GM04503 (cell line): ENCODE data around the gene SLC39A11.

Experiments used
- DNase-seq: peaks from one replicate; pipeline ENCODE4 v3.0.0-alpha.2; 2012; ENCODE audit warnings: low read depth

The SLC39A11 gene

GRCh38 chr17:72870367-72870985, 222.0 kb downstream of the SLC39A11 start:
- no peak for DNase-seq

DNA sequence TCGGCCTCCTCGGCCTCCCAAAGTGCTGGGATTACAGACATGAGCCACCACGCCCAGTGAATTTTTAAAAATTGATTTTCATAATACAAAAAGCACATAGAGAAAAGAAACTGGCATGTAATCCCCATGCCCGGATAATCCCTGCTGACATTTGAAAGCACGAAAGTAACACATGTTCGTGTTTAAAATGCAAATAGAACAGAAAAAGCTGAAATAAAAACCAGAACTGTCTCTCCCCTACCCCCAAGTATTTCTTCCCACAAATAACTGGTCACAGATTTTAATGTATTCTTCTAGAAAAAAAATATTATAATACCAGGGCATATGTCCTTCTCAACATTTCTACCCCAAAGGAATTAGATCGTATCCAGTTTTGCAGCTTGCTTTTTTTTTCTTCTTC, 222.9 kb downstream of the SLC39A11 start:
- no peak for DNase-seq

- DNase-seq: no peak
Measured at GRCh38 chr17:72865954-72866353, 226.5 kb downstream of the SLC39A11 start.

DNA sequence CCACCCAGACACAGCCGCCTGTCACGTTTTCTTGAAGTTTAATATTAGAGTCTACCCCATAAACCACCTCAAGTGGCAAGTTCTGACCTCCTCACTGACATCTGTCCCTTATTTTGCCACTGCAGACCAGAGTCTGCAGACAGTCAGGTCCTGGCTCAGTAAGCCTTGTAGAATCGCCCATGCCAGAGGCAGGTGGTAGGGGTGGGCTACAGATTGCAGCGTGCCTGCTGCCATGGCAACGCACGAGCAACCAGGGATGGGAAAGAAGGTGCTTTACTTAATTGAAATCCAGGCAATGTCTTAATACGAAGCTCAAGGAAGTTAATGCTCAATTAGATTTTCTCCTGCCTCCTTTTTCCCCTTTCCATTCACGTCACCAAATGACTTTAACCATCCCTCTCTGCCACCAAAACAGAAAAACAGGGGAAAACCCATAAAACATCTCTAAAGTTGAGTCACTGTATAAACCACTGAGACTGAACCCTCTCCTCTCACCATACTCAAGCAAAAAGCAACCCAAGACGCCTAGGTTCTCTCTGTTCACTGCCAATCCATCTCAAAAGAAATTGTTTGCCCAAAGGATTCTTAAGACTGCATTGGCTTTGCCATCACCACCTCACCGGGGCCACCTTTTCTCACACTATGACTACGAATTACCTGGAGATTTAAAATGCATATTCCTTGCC, 228.8 kb downstream of the SLC39A11 start:
- DNase-seq: no peak

DNA sequence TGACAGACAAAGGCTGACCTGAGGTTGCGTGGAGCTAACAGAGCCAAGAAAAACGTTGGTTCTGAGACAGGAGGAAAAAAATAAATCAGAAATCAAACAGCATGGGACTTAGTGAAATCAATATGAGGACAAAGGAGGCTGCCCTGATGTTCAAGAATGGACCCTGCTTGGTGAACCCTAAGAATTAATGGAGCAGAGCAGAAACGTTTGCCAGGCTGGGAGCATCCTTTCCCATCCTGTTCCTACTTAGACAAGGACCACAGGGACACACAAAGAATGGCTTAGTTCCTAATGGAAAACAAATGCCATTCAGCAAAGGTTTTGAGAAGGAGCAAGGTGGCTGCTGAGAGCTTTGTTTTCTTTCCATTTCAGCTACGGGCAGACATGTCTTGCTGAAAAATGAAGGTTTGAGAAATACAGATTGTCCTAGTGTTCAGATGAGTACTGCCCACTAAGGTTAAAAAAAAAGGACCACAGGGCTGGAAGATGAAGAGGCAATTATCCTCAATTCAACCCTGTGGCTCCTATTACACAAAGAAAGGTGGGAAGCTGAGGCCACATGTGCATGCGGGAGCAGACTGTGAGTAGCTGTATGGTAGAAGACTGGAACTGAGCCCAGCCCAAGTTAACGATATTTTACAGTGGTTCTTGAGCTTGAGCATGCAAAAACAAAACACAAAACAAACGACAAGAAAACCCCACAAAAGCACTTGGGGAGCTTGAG, 230.1 kb downstream of the SLC39A11 start:
- no peak for DNase-seq

DNA sequence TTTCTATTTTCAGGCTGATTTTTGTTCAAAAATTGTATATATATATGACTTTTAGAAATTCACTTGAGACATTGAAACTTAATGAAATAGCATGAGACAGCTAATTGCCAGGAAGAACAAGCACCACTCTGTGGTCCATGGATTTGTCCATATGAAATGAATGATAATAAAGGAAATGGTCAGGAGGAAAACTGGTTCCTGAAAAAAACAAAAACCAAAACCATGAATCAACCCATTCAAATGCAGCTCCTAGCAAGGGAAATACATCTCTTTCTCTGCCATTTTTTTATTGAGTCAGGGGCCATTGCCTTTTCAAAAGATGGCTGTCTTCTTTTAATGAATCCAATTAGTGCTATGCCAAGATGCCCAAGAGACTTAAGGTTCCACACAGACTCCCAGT, 230.7 kb downstream of the SLC39A11 start:
- no peak for DNase-seq

- no peak for DNase-seq
Measured at GRCh38 chr17:72860778-72861177, 231.7 kb downstream of the SLC39A11 start.

DNA sequence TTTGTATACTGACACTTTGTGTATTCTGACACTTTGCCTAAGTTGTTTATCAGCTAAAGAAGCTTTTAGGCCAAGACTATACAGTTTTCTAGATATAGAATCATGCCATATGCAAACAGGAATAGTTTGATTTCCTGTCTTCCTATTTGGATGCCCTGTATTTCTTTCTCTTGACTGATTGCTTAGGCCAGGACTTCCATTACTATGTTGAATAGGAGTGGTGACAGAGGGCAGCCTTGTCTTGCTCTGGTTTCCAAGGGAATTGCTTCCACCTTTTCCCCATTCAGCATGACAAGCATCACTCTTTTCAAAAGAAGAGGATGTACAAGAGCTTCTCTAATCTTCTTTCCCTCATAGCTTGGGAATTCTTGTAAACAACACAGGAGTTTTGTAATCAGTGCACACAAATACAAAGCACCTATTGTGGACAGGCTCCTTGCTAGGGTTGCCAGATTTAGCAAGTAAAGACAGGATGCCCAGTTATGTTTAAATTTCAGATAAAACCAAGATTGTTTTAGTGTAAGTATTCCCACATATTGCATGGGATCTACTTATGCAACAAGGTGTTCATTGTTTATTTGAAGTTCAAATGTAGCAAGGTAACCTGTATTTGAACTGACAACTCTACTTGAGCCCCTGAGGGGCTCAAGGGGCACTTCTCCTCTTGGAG, 233.5 kb downstream of the SLC39A11 start:
- no peak for DNase-seq

DNA sequence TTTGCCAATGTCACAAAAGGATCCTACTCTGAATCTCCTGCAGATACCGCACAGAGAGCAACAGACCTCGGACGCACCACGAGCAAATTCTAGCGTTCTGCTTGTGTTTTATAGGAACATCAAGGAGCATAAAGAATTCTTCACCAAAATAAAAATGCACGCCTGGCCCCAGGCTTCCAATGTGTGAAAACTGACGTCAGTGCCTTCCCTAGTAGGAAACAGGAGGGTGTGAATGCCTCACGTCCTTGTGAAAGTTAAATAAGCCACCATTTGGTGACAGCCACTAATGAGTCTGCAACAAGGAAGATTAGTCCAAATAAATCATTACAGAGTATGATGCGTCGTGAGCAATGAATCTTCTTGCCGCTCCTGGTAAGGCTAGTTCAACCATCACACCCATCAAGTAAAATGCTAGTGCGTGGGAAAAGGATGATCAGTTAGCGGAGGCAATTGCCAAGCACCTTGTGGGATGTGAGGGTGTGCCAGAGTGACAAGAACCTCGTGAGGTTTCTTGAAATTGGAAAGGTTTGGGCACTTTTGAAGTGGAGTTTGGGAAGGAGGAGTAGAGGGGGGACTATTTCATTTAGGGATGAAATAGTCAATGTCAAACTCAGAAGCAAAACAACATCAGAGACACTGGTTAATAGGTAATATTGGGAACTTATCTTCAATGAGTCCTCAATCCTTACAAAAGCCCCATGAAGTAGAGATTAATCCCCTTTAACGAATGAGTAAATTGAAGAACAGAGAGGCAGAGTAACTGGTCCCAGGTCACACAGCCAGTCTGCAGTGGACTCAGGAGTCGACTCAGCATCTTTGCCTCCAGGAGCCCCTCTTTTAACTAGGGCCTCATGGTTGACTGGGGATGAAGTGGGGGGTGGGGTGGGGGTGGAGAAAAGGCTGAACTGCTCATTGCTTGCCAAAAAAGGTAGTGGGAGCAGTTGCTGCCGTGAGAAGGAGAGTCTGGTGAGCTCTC, 238.8 kb downstream of the SLC39A11 start:
- DNase-seq: no peak

DNA sequence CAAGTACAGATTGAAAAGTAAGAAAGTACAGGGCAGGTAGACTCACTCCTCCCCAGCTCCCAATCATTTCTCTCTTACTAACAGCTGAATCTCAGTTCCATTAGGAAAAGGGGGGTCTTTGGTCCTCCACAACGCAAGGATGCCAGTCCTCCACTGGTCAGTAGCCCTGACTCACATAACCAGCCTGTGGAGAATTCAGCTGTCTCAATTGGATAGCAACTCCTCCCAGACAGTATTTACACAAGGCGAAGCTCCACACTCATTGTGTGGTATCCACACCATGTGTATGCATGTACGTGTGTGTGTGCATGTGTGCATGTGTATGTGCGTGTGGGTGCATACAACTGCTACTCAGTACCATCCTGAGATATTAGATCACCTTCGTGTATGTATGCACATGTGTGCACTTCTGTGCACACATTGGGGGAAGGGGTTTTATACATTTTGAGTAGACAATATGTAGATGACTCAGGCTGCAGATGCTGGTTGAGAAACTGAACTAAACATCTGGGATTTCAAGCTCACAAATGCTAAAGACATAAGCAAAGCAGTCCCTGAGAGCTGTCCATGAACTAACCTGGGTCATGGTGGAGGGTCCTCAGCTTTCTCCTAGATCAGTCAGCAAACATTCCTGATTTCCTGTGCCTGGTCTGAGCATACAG, 240.1 kb downstream of the SLC39A11 start:
- no peak for DNase-seq

GRCh38 chr17:72850410-72851118, 241.9 kb downstream of the SLC39A11 start:
- DNase-seq: peak; percentile 23

- no peak for DNase-seq
Measured at GRCh38 chr17:72846399-72846798, 246.1 kb downstream of the SLC39A11 start.

DNA sequence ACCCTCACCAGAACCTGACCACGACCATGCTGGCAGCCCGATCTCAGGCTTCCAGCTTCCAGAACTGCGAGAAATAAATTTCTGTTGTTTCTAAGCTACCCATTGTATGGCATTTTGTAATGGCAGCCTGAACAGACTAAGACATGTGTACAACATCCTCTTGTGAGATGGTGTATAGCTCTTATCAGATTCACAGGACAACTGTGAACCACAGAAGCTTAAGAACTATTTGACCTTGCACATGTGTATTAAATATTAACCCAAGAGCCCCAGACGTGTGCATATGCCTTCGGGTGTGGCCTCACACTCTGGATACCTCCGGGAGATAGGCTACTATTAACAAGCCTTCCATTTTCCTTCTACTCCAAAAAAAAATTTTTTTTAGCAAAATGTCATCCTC, 248.9 kb downstream of the SLC39A11 start:
- DNase-seq: no peak

DNA sequence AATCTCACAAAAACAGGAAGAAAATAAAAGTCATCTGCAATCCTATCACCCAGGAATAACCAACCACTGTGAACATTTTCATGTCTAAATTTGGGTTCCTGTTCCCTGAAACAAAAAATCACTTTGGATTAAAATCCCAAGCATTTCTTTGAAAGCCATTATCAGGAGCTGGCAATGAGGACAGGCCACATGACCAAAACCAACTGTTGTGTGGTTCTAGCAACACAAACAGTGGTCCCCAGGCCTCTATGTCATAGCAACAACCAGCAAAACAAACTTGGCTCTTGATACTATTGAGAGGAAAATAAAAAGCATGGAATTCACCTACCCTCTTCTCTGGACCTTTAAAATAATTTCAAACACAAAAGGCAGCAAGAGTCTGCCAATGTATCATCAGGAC, 252.5 kb downstream of the SLC39A11 start:
- no peak for DNase-seq

DNA sequence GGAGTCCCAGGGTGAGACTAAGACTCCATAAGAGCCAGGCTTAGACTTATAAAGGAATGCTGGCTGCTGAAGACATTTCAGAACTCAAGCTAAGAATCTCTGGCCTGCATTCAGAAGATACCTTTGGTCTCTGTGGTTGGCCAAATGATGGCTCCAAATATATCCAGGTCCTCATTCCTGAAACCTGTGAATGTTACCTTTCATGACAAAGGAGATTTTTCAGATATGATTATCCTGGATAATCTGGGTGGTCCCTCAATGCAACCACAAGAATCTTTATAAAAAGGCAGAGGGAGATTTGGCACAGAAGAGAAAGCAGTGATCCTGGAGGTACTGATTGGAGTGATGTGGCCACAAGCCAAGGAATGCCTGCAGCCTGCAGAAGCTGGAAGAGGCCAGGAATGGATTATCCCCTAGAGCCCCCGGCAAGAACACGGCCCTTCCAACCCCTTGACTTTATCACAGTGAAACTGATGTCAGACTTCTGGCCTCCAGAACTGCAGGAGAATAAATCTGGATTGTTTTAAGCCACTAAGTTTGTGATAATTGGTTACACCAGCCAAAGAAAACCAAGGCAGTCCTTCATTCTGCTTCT, 253.3 kb downstream of the SLC39A11 start:
- DNase-seq: no peak

DNA sequence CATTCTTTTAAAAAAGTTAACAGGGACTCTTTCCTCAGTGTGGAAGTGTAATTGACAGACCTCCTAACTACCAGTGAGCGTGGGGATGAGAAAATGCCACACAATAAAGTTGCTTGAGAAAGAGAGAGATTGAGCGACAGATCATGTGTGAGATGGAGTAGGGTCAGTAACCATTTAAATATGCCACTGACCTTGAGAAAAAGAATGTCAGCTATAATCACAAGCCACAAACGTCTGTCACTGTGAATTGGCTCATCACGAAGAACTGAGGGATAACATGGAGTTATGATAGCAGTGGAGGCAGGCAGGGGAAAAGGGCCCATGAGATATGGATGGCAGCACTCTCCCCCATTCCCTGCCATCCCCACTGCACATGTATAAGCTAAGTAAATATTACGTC, 253.9 kb downstream of the SLC39A11 start:
- no peak for DNase-seq

DNA sequence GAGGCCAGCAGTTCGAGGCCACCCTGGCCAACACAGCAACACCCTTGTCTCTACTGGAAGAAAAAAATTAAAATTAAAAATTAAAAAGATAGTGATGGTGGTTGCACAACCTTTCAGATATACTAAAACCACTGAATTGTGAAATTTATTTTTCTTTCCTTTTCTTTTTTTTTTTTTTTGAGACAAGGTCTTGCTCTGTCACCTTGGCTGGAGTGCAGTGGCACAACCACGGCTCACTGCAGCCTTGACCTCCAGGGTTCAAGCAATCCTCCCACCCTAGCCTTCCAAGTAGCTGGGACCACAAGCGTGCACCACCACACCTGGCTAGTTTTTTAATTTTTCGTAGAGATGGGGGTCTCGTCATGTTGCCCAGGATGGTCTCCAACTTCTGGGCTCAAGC, 254.4 kb downstream of the SLC39A11 start:
- DNase-seq: no peak

GRCh38 chr17:72837335-72837734, 255.2 kb downstream of the SLC39A11 start:
- DNase-seq: no peak

- no peak for DNase-seq
Measured at GRCh38 chr17:72833128-72833765, 259.2 kb downstream of the SLC39A11 start.

GRCh38 chr17:72832306-72832705, 260.2 kb downstream of the SLC39A11 start:
- no peak for DNase-seq
